Measurements from ENCODE around the gene FKBP1A. TPM values are rescaled to one million over a fixed set of nuclear protein-coding genes. Genes with fewer than 3 reads are reported as not detected.
A peak's percentile ranks its signal among the peaks of the same experiment; 100 is the strongest.

The FKBP1A gene
- total and polyA plus RNA-seq, 2 of the 4 experiments (the other 2 are of a cell fraction) = 120 to 528 TPM

GRCh38 chr20:1322511-1323245 lies 70.2 kb downstream of the FKBP1A start:
- BruUV-seq (replicated peaks) = no TSS peak
- Histone ChIP-seq H2AK5ac (ENCODE audit: low read depth, low read length) (peak overlapping the region; percentile 97), H3K9me3 (ENCODE audit: control insufficient read depth, insufficient read depth, low read length) (no peaks in the 10 kb centered on the region), H3K18ac (ENCODE audit: low read depth, low read length) (peak overlapping the region; percentile 97), H4K5ac (ENCODE audit: low read depth, low read length) (peak overlapping the region; percentile 99), H3K4ac (ENCODE audit: low read depth, low read length) (peak overlapping the region; percentile 97), H3K23ac (ENCODE audit: low read depth, low read length) (peak overlapping the region; percentile 85), H3K36me3 (ENCODE audit: control insufficient read depth, insufficient read depth, low read length) (no peaks in the 10 kb centered on the region), H3K9me1 (ENCODE audit: insufficient read depth, low read length) (peaks cover 21% of the 10 kb centered on the region), H3K27me3 (ENCODE audit: control insufficient read depth, insufficient read depth, low read length) (no peaks in the 10 kb centered on the region), H3K27ac (ENCODE audit: insufficient read depth, low read length) (peak overlapping the region; percentile 97), H3K56ac (ENCODE audit: extremely low read depth, insufficient read depth, low read length) (peak overlapping the region; percentile 95), H2AK9ac (replicated peaks; ENCODE audit: low read depth, low read length, poor library complexity) (peak overlapping the region; percentile 44), H3K4me1 (ENCODE audit: control insufficient read depth, insufficient read depth, low read length) (peaks cover 36% of the 10 kb centered on the region), H3K4me3 (ENCODE audit: insufficient read depth, low read depth, low read length) (no peak overlapping the region), H2BK15ac (ENCODE audit: low read depth, low read length) (peak overlapping the region; percentile 98), H4K91ac (ENCODE audit: insufficient read depth, low read depth, low read length) (peak overlapping the region; percentile 99), H3K9ac (ENCODE audit: low read depth, low read length) (peak overlapping the region; percentile 74), H3K4me2 (ENCODE audit: low read depth, low read length) (peak overlapping the region; percentile 24; the same call in 1 of the 2 replicates), H4K8ac (ENCODE audit: low read depth in 2 of 2, low read length in 2 of 2) (peak overlapping the region; percentile 88 to 95), H2BK20ac (ENCODE audit: low read depth, low read length) (peak overlapping the region; percentile 99), H2BK5ac (ENCODE audit: low read depth, low read length, poor library complexity, severe bottlenecking) (peak overlapping the region; percentile 99), H4K20me1 (ENCODE audit: insufficient read depth, low read length) (no peaks in the 10 kb centered on the region), H3K14ac (replicated peaks; ENCODE audit: low read depth, low read length) (peak overlapping the region; percentile 93), H2AFZ (replicated peaks; ENCODE audit: low read length, poor library complexity) (peak overlapping the region; percentile 89), H2BK120ac (ENCODE audit: low read depth, low read length) (peak overlapping the region; percentile 97), H3K79me1 (ENCODE audit: low read depth in 1 of 2, low read length in 2 of 2) (peaks cover 11 to 43% of the 10 kb centered on the region in 2 experiments)
- CTCF ChIA-PET = interaction anchor here (1.0 to 1.7 kb wide), 2 partner anchors 114 to 144 kb away, joined by 4 to 10 read pairs; partner anchors contain the start of gene NSFL1C
- POLR2A ChIA-PET (ENCODE audit: unreplicated experiment) = interaction anchor here (0.6 kb wide), 1 partner anchor 1309 kb away, joined by 11 read pairs; no protein-coding TSS in a partner anchor
- 21% methylated on average over 4 of the region's 11 CpGs; no CpG with 5 or more reads in 1 of the 2 experiments for WGBS, 2 experiments (ENCODE audit: extremely low coverage in 2 of 2, insufficient read length in 1 of 2)
- dilution Hi-C loops (cut with HindIII; ENCODE audit: low sequenced_read_pairs, unreplicated experiment) = no loop called here
- peak; percentile 99 for DNase-seq
- peak; percentile 60 for ATAC-seq (ENCODE audit: low read depth)
- in situ Hi-C loops (cut with MboI; ENCODE audit: low sequenced_read_pairs) = no loop called here
- intact Hi-C loops (cut with micrococcal nuclease) = loop anchor here (2.0 kb wide), 1 partner anchor 70 kb away; the partner anchor contains the start of gene FKBP1A
- TF ChIP-seq BHLHE40 (IDR thresholded peaks at IDR 0.05; ENCODE audit: low read depth, low read length) (peak; percentile 46; the same call in 1 of the 2 replicates), SMC3 (IDR thresholded peaks at IDR 0.05; ENCODE audit: low read depth, low read length) (no peak), FOS (IDR thresholded peaks at IDR 0.05; ENCODE audit: low read depth, low read length) (peak; percentile 92), MAFK (IDR thresholded peaks at IDR 0.05; ENCODE audit: low read depth, low read length) (no peak), ELK1 (IDR thresholded peaks at IDR 0.05; ENCODE audit: borderline replicate concordance, low read depth, low read length) (no peak), POLR2A (IDR thresholded peaks at IDR 0.05; ENCODE audit: low read depth, low read length) (peak; percentile 78), USF2 (IDR thresholded peaks at IDR 0.05; ENCODE audit: low read depth, low read length) (no peak), MAZ (IDR thresholded peaks at IDR 0.05; ENCODE audit: borderline replicate concordance, low read depth, low read length) (peak; percentile 46; the same call in 1 of the 2 replicates), RAD21 (IDR thresholded peaks at IDR 0.05; ENCODE audit: low read length) (no peak; the same call in 1 of the 2 replicates), CTCF (conservative IDR thresholded peaks at IDR 0.05; ENCODE audit: low read depth, low read length) (no peak), CEBPB (IDR thresholded peaks at IDR 0.05; ENCODE audit: low read depth, low read length) (peak; percentile 80), RFX5 (IDR thresholded peaks at IDR 0.05; ENCODE audit: low read depth, low read length) (0 out of 2 replicates have a peak, but pooled peaks have one; percentile 28), CHD1 (IDR thresholded peaks at IDR 0.05; ENCODE audit: low read depth, low read length) (0 out of 2 replicates have a peak, but pooled peaks have one; percentile 78), NFE2L2 (IDR thresholded peaks at IDR 0.05; ENCODE audit: low read depth, low read length) (peak; percentile 68; the same call in 1 of the 2 replicates)
